GM12892 (cell line): ENCODE results near the gene CEP162.
"Not testable (repeated sequence)": the region's sequence is repeated elsewhere in the genome, so short reads cannot be mapped to it uniquely, and the experiment has no call there.

Source experiments
- DNase-seq: peaks from one replicate; pipeline ENCODE4 v3.0.0; 2011; ENCODE audit not compliant: insufficient read length
- FAIRE-seq: peaks from 2 replicates; lab custom pipeline; 2011; peaks lifted over from hg19 to GRCh38; lab: Jason Lieb, UNC
- POLR2A ChIP-seq: IDR thresholded peaks from 2 replicates; pipeline ENCODE4 v1.6.1; 2011; ENCODE audit warnings: low read depth, low read length, control low read depth
- POLR2AphosphoS5 ChIP-seq: IDR thresholded peaks from 2 replicates; pipeline ENCODE4 v1.6.1; 2011; ENCODE audit warnings: low read depth, low read length, control low read depth
- TAF1 ChIP-seq: IDR thresholded peaks from 2 replicates; pipeline ENCODE4 v1.6.1; 2011; ENCODE audit warnings: low read depth, mild to moderate bottlenecking, control low read depth, low read length, borderline replicate concordance

The CEP162 gene

DNA sequence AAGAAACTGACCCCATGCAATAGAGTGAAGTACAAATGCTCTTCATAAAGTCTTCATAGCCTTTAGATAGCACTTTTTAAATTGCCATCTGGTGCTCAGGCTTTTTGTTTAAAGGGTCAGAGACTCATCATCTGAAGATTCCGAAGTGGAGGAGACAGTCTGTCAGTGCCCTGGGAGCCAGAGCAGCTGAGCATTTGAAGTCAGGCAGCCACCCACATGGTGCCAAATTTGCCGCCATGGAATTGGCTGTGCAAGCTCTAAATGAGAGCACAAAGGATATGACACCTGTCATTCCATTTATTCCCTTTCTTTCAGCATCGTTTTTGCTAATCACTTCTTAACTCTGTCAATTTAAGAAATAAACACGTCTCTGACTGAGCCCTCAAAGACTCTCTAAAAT lies 32.8 kb upstream of the CEP162 start:
- no peak for DNase-seq
- FAIRE-seq = no peak
- no peak for TF ChIP-seq POLR2AphosphoS5
- TF ChIP-seq TAF1 = no peak
- TF ChIP-seq POLR2A = no peak

DNA sequence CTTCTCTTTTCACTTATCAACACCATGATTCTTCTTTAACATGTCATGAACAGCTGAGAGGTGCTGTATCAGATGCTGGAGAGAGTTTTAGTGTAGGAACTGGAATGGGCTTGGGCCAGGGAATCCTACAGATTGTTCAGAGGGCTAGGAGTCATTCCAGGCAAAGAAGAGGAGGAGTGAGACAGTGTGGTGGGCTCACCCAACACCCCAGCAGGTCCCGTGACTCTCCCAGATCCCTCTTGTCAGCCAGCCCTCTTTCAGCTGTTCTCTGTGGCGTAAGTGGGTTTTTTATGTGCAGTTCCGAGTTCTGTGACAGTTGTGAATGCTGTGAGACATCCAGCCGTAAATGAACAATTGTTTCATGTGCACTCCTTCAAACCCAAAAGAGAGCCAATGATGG lies 31.4 kb upstream of the CEP162 start:
- no peak for DNase-seq
- TF ChIP-seq POLR2AphosphoS5 (no peak), TAF1 (no peak), POLR2A (no peak)
- FAIRE-seq = no peak

DNA sequence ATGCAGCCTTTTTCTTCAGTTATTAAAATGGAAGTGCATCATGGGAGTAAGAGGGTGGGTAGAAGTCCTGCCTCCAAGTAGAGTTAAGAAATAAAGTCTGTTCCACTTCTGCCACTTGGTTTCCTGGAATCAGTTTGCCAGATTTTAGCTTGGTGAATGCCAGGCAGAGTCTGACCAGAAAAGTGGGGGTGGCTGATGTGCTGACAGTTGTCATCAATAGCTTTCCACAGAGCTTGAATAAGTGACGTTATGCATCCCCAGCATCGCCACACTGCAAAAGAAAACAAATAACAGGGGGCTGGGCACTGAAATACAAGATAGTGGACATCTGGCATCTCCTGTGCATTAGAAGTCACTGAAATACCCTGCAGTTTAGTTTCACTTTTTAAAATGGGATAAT lies 30.8 kb upstream of the CEP162 start:
- DNase-seq = no peak
- FAIRE-seq = no peak
- TF ChIP-seq POLR2A (no peak), TAF1 (no peak), POLR2AphosphoS5 (no peak)

DNA sequence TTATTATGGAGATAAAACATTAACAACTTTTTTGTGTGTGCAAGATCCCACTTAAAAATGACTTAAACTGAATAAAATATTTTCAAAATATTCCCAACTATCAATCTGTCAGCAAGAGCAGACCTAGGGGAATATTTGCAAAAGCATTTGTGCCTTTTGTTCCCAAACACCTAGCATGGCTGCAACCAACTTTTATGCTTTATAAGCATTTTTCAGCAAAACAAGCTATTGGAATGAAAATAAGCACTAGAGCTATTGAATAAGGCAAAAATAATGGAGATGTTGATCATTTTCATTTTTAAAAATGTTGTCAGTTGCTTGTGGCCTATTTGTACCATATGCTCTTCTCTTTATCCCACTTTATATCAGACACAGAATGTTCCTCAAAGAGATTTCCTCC lies 28.2 kb upstream of the CEP162 start:
- DNase-seq (no peak), FAIRE-seq (no peak)
- TF ChIP-seq TAF1 (no peak), POLR2A (no peak), POLR2AphosphoS5 (no peak)

DNA sequence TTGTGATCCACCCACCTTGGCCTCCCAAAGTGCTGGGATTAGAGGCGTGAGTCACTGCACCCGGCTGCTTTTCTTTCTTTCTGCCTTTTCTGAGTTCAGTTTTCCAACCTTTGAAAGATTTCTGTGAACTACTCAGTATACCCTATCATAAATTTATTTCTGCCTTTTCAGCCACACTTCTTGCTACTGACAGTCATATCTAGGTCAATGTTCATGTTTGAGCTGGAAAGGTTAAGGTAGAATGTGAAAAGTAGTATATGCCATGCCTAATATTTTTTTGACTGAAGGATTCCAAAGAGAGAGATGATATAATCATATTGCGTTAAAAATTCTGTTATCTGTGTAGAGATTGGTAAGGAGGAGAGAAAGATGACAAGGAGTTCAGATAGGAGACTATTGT lies 25.9 kb upstream of the CEP162 start:
- FAIRE-seq = no peak
- DNase-seq = no peak
- TF ChIP-seq POLR2AphosphoS5 (no peak), TAF1 (no peak), POLR2A (no peak)

DNA sequence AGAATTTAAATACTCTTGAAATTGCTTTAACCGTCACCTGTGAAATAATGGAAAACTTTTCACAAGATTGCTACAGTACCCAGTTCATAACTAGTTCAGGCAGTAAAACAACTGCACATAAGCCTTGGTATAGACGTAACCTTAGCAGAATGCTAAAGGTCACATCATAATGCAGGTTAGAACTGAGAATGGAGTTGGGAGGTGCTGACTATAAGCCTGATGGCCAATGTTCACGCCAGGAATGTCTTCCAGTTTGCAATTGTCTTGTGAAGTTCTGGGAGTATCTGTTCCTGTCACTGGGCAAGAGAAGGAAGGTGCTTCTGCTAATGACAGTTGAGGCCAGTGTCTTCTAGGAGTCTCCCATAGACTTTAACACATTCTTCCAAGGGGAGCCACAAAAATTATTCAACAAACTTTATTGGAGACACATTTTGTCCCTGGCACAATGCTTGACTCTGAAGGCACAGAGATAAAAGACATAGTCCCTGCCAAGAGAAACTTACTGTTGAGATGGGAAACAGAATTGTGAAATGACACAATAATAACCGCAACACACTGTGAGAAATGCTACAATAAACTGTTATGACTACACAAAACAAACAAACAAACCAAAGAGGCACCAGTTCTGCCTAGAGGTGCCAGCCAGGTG lies 24.6 kb upstream of the CEP162 start:
- FAIRE-seq = no peak
- TF ChIP-seq TAF1 (no peak), POLR2AphosphoS5 (no peak), POLR2A (no peak)
- DNase-seq = no peak

DNA sequence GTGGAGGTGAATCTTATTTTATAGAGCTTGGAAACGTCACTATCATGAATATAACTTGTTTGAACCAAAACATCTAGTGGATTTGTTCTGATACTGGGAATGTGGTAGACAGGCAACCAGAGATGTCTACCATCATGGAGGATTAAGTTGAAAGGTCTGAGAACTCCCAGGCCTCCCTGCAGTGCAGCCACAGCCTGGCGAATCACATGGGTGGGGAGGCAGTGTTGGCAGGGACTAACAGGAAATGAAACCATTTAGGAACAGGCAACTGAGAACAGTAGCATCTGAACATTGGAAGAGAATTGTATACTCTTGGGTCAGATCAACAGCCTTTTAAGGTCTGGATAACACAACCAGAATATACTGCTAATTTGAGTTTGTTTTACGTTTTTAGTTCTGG lies 22.3 kb upstream of the CEP162 start:
- FAIRE-seq (no peak), DNase-seq (no peak)
- TF ChIP-seq TAF1 = no peak
- no peak for TF ChIP-seq POLR2AphosphoS5
- no peak for TF ChIP-seq POLR2A

DNA sequence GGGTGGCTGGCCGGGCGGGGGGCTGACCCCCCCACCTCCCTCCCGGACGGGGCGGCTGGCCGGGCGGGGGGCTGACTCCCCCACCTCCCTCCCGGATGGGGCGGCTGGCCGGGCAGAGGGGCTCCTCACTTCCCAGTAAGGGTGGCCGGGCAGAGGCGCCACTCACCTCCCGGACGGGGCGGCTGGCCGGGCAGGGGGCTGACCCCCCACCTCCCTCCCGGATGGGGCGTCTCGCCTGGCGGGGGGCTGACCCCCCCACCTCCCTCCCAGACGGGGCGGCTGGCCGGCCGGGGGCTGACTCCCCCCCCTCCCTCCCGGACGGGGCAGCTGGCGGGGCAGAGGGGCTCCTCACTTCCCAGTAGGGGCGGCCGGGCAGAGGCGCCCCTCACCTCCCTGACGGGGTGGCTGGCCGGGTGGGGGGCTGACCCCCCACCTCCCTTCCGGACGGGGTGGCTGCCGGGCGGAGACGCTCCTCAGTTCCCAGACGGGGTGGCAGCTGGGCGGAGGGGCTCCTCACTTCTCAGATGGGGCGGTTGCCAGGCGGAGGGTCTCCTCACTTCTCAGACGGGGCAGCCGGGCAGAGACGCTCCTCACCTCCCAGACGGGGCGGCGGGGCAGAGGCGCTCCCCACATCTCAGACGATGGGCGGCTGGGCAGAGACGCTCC lies 17.1 kb upstream of the CEP162 start:
- not testable (repeated sequence) for FAIRE-seq, DNase-seq

DNA sequence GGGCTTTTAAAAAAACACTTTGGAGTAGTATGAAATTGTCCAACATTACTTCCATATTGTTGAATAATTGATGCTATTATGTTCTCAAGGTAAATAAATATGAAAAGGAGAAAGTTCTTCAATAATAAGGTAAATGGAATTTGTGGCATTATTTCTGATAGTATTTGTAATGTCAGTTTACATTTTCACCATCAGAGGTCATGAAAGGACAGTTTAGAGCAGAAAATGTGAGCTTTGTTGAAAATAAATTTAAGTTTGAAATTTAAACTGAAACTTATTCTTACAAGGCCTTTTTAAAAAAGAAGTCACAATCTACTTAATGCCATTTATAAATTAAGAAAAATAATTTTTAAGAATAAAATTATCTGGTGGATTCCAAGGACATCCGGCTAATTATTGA lies 15.8 kb upstream of the CEP162 start:
- FAIRE-seq (no peak), DNase-seq (no peak)
- TF ChIP-seq POLR2A (no peak), TAF1 (no peak), POLR2AphosphoS5 (no peak)

DNA sequence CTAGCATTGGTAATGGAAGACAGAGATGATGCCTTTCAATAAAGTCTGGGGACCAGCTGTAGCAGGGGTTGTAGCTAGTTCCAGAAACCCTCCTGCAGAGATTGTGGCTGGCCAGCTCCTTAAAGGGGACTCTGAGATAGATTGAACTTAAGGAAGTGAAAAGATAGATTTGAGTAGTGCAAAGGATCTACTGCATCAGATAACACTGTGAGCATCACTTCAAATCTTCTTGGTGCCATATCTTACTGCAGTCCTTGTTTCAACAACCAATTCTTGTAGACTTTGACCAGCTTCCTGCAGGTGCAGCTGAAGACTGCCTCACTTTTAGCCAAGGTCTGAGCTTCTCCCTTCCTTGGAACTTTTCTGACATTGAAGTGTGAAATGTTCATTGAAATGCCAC lies 14.8 kb upstream of the CEP162 start:
- TF ChIP-seq POLR2AphosphoS5 (no peak), POLR2A (no peak), TAF1 (no peak)
- DNase-seq = no peak
- FAIRE-seq = no peak

DNA sequence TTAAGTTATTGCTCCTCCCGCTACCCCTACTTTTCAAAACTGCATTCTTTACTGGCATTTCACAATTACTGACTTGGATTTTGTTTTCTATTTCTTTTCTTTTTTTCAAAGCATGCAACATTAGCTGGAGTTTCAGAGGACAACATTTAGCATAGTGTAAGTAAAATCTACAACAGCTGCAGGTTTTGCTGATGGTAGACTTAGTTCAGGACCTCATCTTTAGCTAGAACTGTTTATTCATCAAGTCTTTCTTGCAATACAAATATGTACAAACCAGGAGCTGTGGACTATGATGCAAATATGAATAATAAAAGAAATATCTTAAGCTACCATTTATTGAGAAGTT lies 728 bp upstream of the CEP162 start:
- TF ChIP-seq POLR2AphosphoS5 (no peak), POLR2A (no peak), TAF1 (no peak)
- no peak for FAIRE-seq
- no peak for DNase-seq

DNA sequence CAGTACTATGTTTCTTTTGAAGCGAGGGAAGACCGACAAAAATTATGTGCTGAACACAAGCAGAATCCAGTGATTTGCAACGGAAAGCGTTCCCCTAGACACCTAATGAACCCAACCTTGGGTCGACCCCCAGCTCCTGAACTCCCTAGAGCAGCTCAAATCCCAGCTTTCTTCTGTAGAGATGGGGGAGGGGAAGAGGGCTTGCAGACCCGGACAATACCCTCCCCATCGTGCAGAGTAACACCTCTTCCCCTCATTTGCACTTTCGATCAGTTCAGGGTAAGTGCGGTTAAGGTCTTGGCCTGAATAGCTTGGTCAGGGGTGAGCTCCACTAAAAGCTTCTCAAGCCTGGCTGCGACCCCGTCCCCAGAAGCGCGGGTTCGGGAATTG lies 404 bp downstream of the CEP162 start:
- no peak for TF ChIP-seq POLR2AphosphoS5
- TF ChIP-seq TAF1 = no peak
- TF ChIP-seq POLR2A = no peak
- FAIRE-seq = no peak
- no peak for DNase-seq

DNA sequence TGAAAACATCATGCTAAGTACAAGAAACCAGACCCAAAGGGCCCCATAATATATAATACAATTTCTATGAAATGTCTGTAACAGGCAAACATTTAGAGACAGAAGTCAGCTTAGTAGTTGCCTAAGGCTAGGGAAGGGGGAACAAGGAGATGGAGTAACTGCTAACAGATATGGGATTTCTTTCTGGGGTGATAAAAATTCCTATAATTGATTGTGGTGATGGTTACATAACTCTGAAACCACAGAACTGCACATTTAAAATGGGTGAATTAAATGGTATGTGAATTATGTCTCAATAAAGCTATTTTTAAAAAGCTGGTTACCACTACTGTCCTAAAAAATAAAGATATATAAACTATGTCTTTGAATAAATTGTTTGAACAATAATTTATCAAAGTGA lies 3.2 kb downstream of the CEP162 start:
- DNase-seq (no peak), FAIRE-seq (no peak)
- TF ChIP-seq POLR2A (no peak), TAF1 (no peak), POLR2AphosphoS5 (no peak)

DNA sequence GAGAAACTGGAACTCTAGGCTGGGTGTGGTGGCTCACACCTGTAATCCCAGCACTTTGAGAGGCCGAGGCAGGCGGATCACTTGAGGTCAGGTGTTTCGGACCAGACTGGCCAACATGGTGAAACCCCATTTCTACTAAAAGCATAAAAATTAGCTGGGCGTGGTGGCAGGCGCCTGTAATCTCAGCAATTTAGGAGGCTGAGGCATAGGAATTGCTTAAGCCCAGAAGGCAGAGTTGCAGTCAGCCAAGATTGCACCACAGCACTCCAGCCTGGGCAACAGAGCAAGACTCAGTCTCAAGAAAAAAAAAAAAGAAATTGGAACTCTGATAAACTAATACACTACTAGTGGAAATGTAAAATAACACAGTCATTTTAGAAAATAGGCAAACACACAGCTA lies 3.8 kb downstream of the CEP162 start:
- FAIRE-seq, DNase-seq: not testable (repeated sequence)
